IMR-90 (cell line): Measurements from ENCODE around the gene CERS5. TPM values are rescaled to one million over a fixed set of nuclear protein-coding genes. Genes with fewer than 3 reads are reported as not detected.
A peak's percentile ranks its signal among the peaks of the same experiment; 100 is the strongest.

Source experiments
- ATAC-seq: fragments of 200-7000 bp; cut with Tn5 transposase; 2 replicates; pipeline ENCODE4 v1.9.1; 2020; ENCODE audit warnings: low read depth, mild to moderate bottlenecking, moderate library complexity
- BruUV-seq: library from RNA; stranded (reverse); fragments of 400-500 nt; replicated peaks from 2 replicates; lab custom pipeline; 2021; lab: Mats Ljungman, UMichigan
- CTCF ChIA-PET: fragments of 300-600 bp; formaldehyde crosslinking; extraction: SDS; loops from one replicate; lab custom pipeline; 2021; ENCODE audit warnings: antibody characterized with exemption; lab: Yijun Ruan, JAX
- POLR2A ChIA-PET: fragments of 300-600 bp; sonication (Branson Sonifier 250); formaldehyde crosslinking; loops from one replicate; lab custom pipeline; 2022; ENCODE audit warnings: antibody characterized with exemption; ENCODE audit not compliant: unreplicated experiment; lab: Charles Lee
- DNase-seq: peaks from one replicate; pipeline ENCODE4 v3.0.0; 2013
- H2AFZ ChIP-seq: replicated peaks from 2 replicates; pipeline ENCODE3; 2013; ENCODE audit warnings: low read length, mild to moderate bottlenecking; ENCODE audit not compliant: poor library complexity
- H2AK5ac ChIP-seq: 2 replicates; pipeline ENCODE4 v1.6.1; 2013; ENCODE audit warnings: low read depth, low read length, inconsistent platforms
- H2AK9ac ChIP-seq: replicated peaks from 2 replicates; pipeline ENCODE3; 2013; ENCODE audit warnings: mild to moderate bottlenecking, low read depth, low read length, moderate library complexity; ENCODE audit not compliant: poor library complexity
- H2BK120ac ChIP-seq: 2 replicates; pipeline ENCODE4 v1.6.1; 2013; ENCODE audit warnings: low read depth, low read length, inconsistent platforms
- H2BK15ac ChIP-seq: 3 replicates; pipeline ENCODE4 v1.6.1; 2013; ENCODE audit warnings: low read depth, low read length, inconsistent platforms
- H2BK20ac ChIP-seq: 2 replicates; pipeline ENCODE4 v1.6.1; 2013; ENCODE audit warnings: low read depth, mild to moderate bottlenecking, inconsistent platforms, low read length, moderate library complexity
- H2BK5ac ChIP-seq: 2 replicates; pipeline ENCODE4 v1.6.1; 2013; ENCODE audit warnings: mild to moderate bottlenecking, low read depth, low read length, inconsistent platforms; ENCODE audit not compliant: poor library complexity, severe bottlenecking
- H3K14ac ChIP-seq: replicated peaks from 2 replicates; pipeline ENCODE4 v1.6.1; 2013; ENCODE audit warnings: low read depth, low read length, inconsistent platforms
- H3K18ac ChIP-seq: 2 replicates; pipeline ENCODE4 v1.6.1; 2013; ENCODE audit warnings: low read depth, low read length, control low read depth
- H3K23ac ChIP-seq: 2 replicates; pipeline ENCODE4 v1.6.1; 2013; ENCODE audit warnings: low read depth, low read length, inconsistent platforms
- H3K27ac ChIP-seq: 2 replicates; pipeline ENCODE4 v1.5.1; 2013; ENCODE audit warnings: mild to moderate bottlenecking, control low read depth, low read length; ENCODE audit not compliant: insufficient read depth
- H3K27me3 ChIP-seq: 2 replicates; pipeline ENCODE4 v1.6.1; 2013; ENCODE audit warnings: low read length; ENCODE audit not compliant: control insufficient read depth, insufficient read depth
- H3K36me3 ChIP-seq: 2 replicates; pipeline ENCODE4 v1.6.1; 2013; ENCODE audit warnings: low read length, mixed read lengths; ENCODE audit not compliant: control insufficient read depth, insufficient read depth
- H3K4ac ChIP-seq: 2 replicates; pipeline ENCODE4 v1.6.1; 2013; ENCODE audit warnings: low read depth, low read length, inconsistent platforms
- H3K4me1 ChIP-seq: 2 replicates; pipeline ENCODE4 v1.6.1; 2013; ENCODE audit warnings: low read length, mixed read lengths; ENCODE audit not compliant: control insufficient read depth, insufficient read depth
- H3K4me2 ChIP-seq: 2 replicates; pipeline ENCODE4 v1.6.1; 2013; ENCODE audit warnings: low read depth, mild to moderate bottlenecking, control low read depth, low read length, moderate library complexity
- H3K4me3 ChIP-seq: 2 replicates; pipeline ENCODE4 v1.5.1; 2013; ENCODE audit warnings: low read depth, mild to moderate bottlenecking, control low read depth, low read length, moderate library complexity; ENCODE audit not compliant: insufficient read depth
- H3K56ac ChIP-seq: 2 replicates; pipeline ENCODE4 v1.6.1; 2013; ENCODE audit warnings: low read length, inconsistent platforms; ENCODE audit not compliant: insufficient read depth; ENCODE audit errors: extremely low read depth
- H3K79me1 ChIP-seq, 2 experiments: 2 replicates each; pipeline ENCODE4 v1.6.1; 2013; ENCODE audit warnings: low read length in 2 of 2, inconsistent platforms in 1 of 2, low read depth in 1 of 2
- H3K9ac ChIP-seq: 2 replicates; pipeline ENCODE4 v1.6.1; 2013; ENCODE audit warnings: low read depth, low read length, control low read depth
- H3K9me1 ChIP-seq: 2 replicates; pipeline ENCODE4 v1.6.1; 2013; ENCODE audit warnings: low read length, inconsistent platforms; ENCODE audit not compliant: insufficient read depth
- H3K9me3 ChIP-seq: 2 replicates; pipeline ENCODE4 v1.6.1; 2013; ENCODE audit warnings: low read length; ENCODE audit not compliant: control insufficient read depth, insufficient read depth
- H4K20me1 ChIP-seq: 2 replicates; pipeline ENCODE4 v1.6.1; 2013; ENCODE audit warnings: low read length, inconsistent platforms; ENCODE audit not compliant: insufficient read depth
- H4K5ac ChIP-seq: 2 replicates; pipeline ENCODE4 v1.6.1; 2013; ENCODE audit warnings: mild to moderate bottlenecking, low read depth, low read length, control low read depth
- H4K8ac ChIP-seq, 2 experiments: 2 replicates each; pipeline ENCODE4 v1.6.1; 2013; ENCODE audit warnings: low read depth in 2 of 2, low read length in 2 of 2, control low read depth in 1 of 2, inconsistent platforms in 1 of 2
- H4K91ac ChIP-seq: 2 replicates; pipeline ENCODE4 v1.6.1; 2013; ENCODE audit warnings: low read depth, low read length, inconsistent platforms; ENCODE audit not compliant: insufficient read depth
- CEBPB ChIP-seq: IDR thresholded peaks from 2 replicates; pipeline ENCODE4 v1.6.1; 2012; ENCODE audit warnings: low read depth, low read length, improper control_type of control experiment
- MXI1 ChIP-seq: IDR thresholded peaks from 2 replicates; pipeline ENCODE4 v1.6.1; 2012; ENCODE audit warnings: low read depth, mild to moderate bottlenecking, low read length, moderate library complexity, borderline replicate concordance
- POLR2A ChIP-seq: IDR thresholded peaks from 2 replicates; pipeline ENCODE4 v1.6.1; 2012; ENCODE audit warnings: mild to moderate bottlenecking, low read depth, low read length
- SMC3 ChIP-seq: fragments of 150-350 bp; IDR thresholded peaks from 2 replicates; pipeline ENCODE4 v1.6.1; 2016; ENCODE audit warnings: low read depth, mild to moderate bottlenecking, antibody characterized with exemption, low read length, moderate library complexity
- USF2 ChIP-seq: fragments of 150-350 bp; IDR thresholded peaks from 2 replicates; pipeline ENCODE4 v1.6.1; 2017; ENCODE audit warnings: mild to moderate bottlenecking, antibody characterized with exemption, low read length, low read depth
- WGBS, 2 experiments: methylation state at CpG; one replicate each; pipeline versions ENCODE4 v1.1.5 to v1.1.7; 2013; ENCODE audit warnings: missing lambda C conversion rate in 2 of 2; ENCODE audit not compliant: insufficient read length in 1 of 2; ENCODE audit errors: extremely low coverage in 2 of 2; 5-methylcytosine and 5-hydroxymethylcytosine counted together
- dilution Hi-C: fragments of 300-500 bp; cut with HindIII; formaldehyde crosslinking; loops from one replicate; pipeline ENCODE4 v1.14.3; 2018; ENCODE audit warnings: low sequenced_read_pairs; ENCODE audit not compliant: unreplicated experiment
- in situ Hi-C: fragments of 300-500 bp; cut with MboI; formaldehyde crosslinking; loops from 3 replicates; pipeline ENCODE4 v1.14.3; 2019; ENCODE audit warnings: low sequenced_read_pairs, inconsistent platforms, mixed read lengths
- intact Hi-C: fragments of 100-400 bp; cut with micrococcal nuclease; formaldehyde crosslinking; loops from 2 replicates; pipeline ENCODE4 v1.10.0; 2022
- polyA plus RNA-seq, 3 experiments: library from polyadenylated mRNA; depleted of rRNA; stranded (reverse); fragments of >200 nt; gene quantifications; 2 replicates each; pipeline ENCODE4 v1.2.3, GENCODE V29; 2012; ENCODE audit warnings: low replicate concordance in 1 of 3
- total RNA-seq: library from RNA; depleted of rRNA; stranded (reverse); fragments of >200 nt; gene quantifications from 2 replicates; pipeline ENCODE4 v1.2.3, GENCODE V29; 2012

The CERS5 gene
- total and polyA plus RNA-seq, 2 of the 4 experiments (the other 2 are of a cell fraction), result 40.3 to 60.3 TPM

- 0 out of 2 replicates have a peak, but pooled peaks cover 4% of the 10 kb centered on the region for H4K20me1 ChIP-seq
- TF ChIP-seq SMC3 (no peak), USF2 (no peak), CEBPB (no peak), MXI1 (no peak), POLR2A (no peak)
- no peak for DNase-seq
- peak overlapping the region; percentile 99 for H2AFZ ChIP-seq
- H3K9me1 ChIP-seq, result peaks cover 4% of the 10 kb centered on the region
- peak overlapping the region; percentile 10; the same call in 1 of the 2 replicates for H3K23ac ChIP-seq
- H3K4me2 ChIP-seq, result no peak overlapping the region
- H3K56ac ChIP-seq, result no peak overlapping the region
- H3K4ac ChIP-seq, result peak overlapping the region; percentile 3; the same call in 1 of the 2 replicates
- dilution Hi-C loops (no loop called here), intact Hi-C loops (no loop called here), in situ Hi-C loops (no loop called here)
- peak overlapping the region; percentile 26; the same call in 1 of the 2 replicates for H4K91ac ChIP-seq
- H3K14ac ChIP-seq, result peak overlapping the region; percentile 78
- peak overlapping the region; percentile 29; the same call in 1 of the 2 replicates for H2BK20ac ChIP-seq
- WGBS, 2 experiments, result 67% methylated on average over 2 of the region's 8 CpGs; no CpG with 5 or more reads in 1 of the 2 experiments
- no peak for ATAC-seq
- H4K8ac ChIP-seq, result peak overlapping the region; percentile 49 to 96
- H3K9me3 ChIP-seq, result no peaks in the 10 kb centered on the region
- H2BK5ac ChIP-seq, result peak overlapping the region; percentile 51
- H3K9ac ChIP-seq, result 0 out of 2 replicates have a peak overlapping the region, but pooled peaks have one; percentile 18
- CTCF ChIA-PET, result interaction anchor here (0.8 to 2.2 kb wide), 5 partner anchors 10 to 144 kb away, joined by 3 to 13 read pairs (median 6); no protein-coding TSS in a partner anchor
- peaks cover 3% of the 10 kb centered on the region; the same call in 1 of the 2 replicates for H3K27me3 ChIP-seq
- H3K36me3 ChIP-seq, result no peaks in the 10 kb centered on the region
- peak overlapping the region; percentile 26; the same call in 1 of the 2 replicates for H2BK120ac ChIP-seq
- H3K4me3 ChIP-seq, result no peak overlapping the region
- peak overlapping the region; percentile 68 for H4K5ac ChIP-seq
- peak overlapping the region; percentile 83 for H2AK9ac ChIP-seq
- POLR2A ChIA-PET, result interaction anchor here (0.6 to 0.9 kb wide), 2 partner anchors 74 to 111 kb away, joined by 3 read pairs; no protein-coding TSS in a partner anchor
- H3K27ac ChIP-seq, result 0 out of 2 replicates have a peak overlapping the region, but pooled peaks have one; percentile 7
- H2BK15ac ChIP-seq, result no peak overlapping the region
- H2AK5ac ChIP-seq, result peak overlapping the region; percentile 39; the same call in 1 of the 2 replicates
- peaks cover 13% of the 10 kb centered on the region for H3K4me1 ChIP-seq
- peaks cover 6 to 22% of the 10 kb centered on the region in 2 experiments; a peak in 3 of 4 replicates for H3K79me1 ChIP-seq
- no TSS peak for BruUV-seq
- peak overlapping the region; percentile 12; the same call in 1 of the 2 replicates for H3K18ac ChIP-seq
Observed at GRCh38 chr12:50110127-50110761, 56.9 kb downstream of the CERS5 start.
